ENCODE measurements around the gene SLC25A42.
A peak's percentile ranks its signal among the peaks of the same experiment; 100 is the strongest.

SLC25A42 gene

GRCh38 chr19:19076476-19076875 lies 12.7 kb downstream of the SLC25A42 start:
- DNase-seq (ENCODE audit: insufficient read length) (no peak), FAIRE-seq (no peak)
- TF ChIP-seq POLR2A (IDR thresholded peaks at IDR 0.05; ENCODE audit: low read depth, low read length) (no peak), TAF1 (IDR thresholded peaks at IDR 0.05; ENCODE audit: borderline replicate concordance, low read depth, low read length) (no peak), POLR2AphosphoS5 (IDR thresholded peaks at IDR 0.05; ENCODE audit: low read depth, low read length) (no peak)

DNA sequence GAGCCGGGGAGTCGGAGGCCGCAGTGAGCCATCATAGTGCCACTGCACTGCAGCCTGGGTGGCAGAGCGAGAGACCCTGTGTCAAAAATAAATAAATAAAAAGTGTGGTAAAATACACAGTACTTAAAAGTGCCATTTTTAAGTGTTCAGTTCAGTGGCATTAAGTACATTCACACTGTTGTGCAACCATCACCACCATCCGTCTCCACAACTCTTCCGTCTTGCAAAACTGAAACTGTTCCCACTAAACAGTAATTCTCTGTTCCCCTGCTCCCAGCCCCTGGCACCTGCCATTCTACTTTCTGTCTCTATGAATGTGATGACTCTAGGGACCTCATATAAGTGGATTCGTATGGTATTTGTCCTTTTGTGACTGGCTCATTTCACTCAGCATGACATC lies 13.3 kb downstream of the SLC25A42 start:
- DNase-seq (ENCODE audit: insufficient read length) = no peak
- FAIRE-seq = no peak

GRCh38 chr19:19078801-19079200 lies 15.0 kb downstream of the SLC25A42 start:
- DNase-seq (ENCODE audit: insufficient read length) (no peak), FAIRE-seq (no peak)
- TF ChIP-seq POLR2AphosphoS5 (IDR thresholded peaks at IDR 0.05; ENCODE audit: low read depth, low read length) (no peak), TAF1 (IDR thresholded peaks at IDR 0.05; ENCODE audit: borderline replicate concordance, low read depth, low read length) (no peak), POLR2A (IDR thresholded peaks at IDR 0.05; ENCODE audit: low read depth, low read length) (no peak)

More for the DNA sequence above, 13.3 kb downstream of the SLC25A42 start:
- TF ChIP-seq POLR2A (IDR thresholded peaks at IDR 0.05; ENCODE audit: low read depth, low read length) (no peak), TAF1 (IDR thresholded peaks at IDR 0.05; ENCODE audit: borderline replicate concordance, low read depth, low read length) (no peak), POLR2AphosphoS5 (IDR thresholded peaks at IDR 0.05; ENCODE audit: low read depth, low read length) (no peak)

DNA sequence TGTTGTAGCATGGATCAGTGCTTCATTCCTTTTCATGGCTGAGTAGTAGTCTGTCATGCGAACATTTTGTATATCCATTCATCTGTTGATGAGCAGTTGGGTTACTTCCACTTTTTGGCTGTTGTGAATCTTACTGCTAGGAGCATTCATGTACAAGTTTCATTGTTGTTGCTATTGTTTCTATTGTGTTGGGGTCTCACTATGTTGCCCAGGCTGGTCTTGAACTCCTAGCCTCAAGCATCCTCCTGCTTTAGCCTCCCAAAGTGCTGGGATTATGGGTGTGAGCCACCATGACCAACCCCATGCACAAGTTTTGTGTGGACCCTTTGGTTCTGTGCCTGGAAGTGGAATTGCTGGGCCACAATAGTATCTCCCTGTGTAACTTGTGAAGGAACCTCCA lies 15.8 kb downstream of the SLC25A42 start:
- TF ChIP-seq TAF1 (IDR thresholded peaks at IDR 0.05; ENCODE audit: borderline replicate concordance, low read depth, low read length) (no peak), POLR2AphosphoS5 (IDR thresholded peaks at IDR 0.05; ENCODE audit: low read depth, low read length) (no peak), POLR2A (IDR thresholded peaks at IDR 0.05; ENCODE audit: low read depth, low read length) (no peak)
- FAIRE-seq (no peak), DNase-seq (ENCODE audit: insufficient read length) (no peak)

GRCh38 chr19:19081642-19082151 lies 17.9 kb downstream of the SLC25A42 start:
- DNase-seq (ENCODE audit: insufficient read length) = no peak
- TF ChIP-seq TAF1 (IDR thresholded peaks at IDR 0.05; ENCODE audit: borderline replicate concordance, low read depth, low read length) = no peak
- no peak for TF ChIP-seq POLR2A (IDR thresholded peaks at IDR 0.05; ENCODE audit: low read depth, low read length)
- no peak for TF ChIP-seq POLR2AphosphoS5 (IDR thresholded peaks at IDR 0.05; ENCODE audit: low read depth, low read length)
- no peak for FAIRE-seq

- DNase-seq (ENCODE audit: insufficient read length) (no peak), FAIRE-seq (no peak)
- TF ChIP-seq POLR2A (IDR thresholded peaks at IDR 0.05; ENCODE audit: low read depth, low read length) (no peak), TAF1 (IDR thresholded peaks at IDR 0.05; ENCODE audit: borderline replicate concordance, low read depth, low read length) (no peak), POLR2AphosphoS5 (IDR thresholded peaks at IDR 0.05; ENCODE audit: low read depth, low read length) (no peak)
Measured at GRCh38 chr19:19083413-19084178, 19.8 kb downstream of the SLC25A42 start.

DNA sequence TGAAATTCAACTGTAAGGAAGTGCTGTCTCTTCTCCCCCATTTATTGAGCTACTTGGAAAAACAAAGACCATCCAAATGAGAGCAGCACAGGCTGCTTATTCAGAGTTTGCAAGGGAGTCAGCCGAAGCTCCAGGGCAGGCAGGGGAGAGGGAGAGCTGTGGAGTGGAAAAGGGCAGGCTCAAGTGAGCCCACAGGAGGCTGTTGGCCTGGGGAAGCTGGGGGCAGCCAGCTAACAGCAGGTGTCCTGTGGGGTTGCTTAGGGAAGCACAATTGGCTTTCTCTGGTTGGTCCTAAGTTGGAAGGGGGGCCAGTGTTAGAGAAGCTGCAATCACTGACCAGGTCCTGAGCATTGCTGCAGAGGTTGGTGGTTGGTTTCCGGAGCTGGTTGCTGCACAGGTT lies 23.9 kb downstream of the SLC25A42 start:
- no peak for FAIRE-seq
- no peak for TF ChIP-seq POLR2AphosphoS5 (IDR thresholded peaks at IDR 0.05; ENCODE audit: low read depth, low read length)
- no peak for TF ChIP-seq POLR2A (IDR thresholded peaks at IDR 0.05; ENCODE audit: low read depth, low read length)
- TF ChIP-seq TAF1 (IDR thresholded peaks at IDR 0.05; ENCODE audit: borderline replicate concordance, low read depth, low read length) = no peak
- DNase-seq (ENCODE audit: insufficient read length) = peak; percentile 10

DNA sequence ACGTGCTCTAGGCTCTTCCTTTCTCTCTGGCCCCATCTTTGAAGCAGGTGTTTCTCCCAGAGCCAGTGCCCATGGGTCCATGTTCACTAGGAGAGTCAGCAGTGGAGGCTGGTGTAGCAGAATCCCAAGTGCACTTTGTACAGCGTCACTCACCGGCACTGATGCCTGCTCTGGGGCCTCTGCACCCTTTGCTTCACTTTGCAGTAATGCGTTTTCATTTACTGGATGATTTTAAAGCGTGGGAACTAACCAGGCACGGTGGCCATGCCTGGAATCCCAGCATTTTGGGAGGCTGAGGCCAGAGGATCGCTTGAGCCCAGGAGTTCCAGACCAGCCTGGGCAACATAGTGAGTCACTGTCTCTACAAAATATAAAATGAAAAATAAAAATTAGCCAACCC lies 30.7 kb downstream of the SLC25A42 start:
- TF ChIP-seq POLR2AphosphoS5 (IDR thresholded peaks at IDR 0.05; ENCODE audit: low read depth, low read length) (no peak), TAF1 (IDR thresholded peaks at IDR 0.05; ENCODE audit: borderline replicate concordance, low read depth, low read length) (no peak), POLR2A (IDR thresholded peaks at IDR 0.05; ENCODE audit: low read depth, low read length) (no peak)
- DNase-seq (ENCODE audit: insufficient read length) (no peak), FAIRE-seq (no peak)

DNA sequence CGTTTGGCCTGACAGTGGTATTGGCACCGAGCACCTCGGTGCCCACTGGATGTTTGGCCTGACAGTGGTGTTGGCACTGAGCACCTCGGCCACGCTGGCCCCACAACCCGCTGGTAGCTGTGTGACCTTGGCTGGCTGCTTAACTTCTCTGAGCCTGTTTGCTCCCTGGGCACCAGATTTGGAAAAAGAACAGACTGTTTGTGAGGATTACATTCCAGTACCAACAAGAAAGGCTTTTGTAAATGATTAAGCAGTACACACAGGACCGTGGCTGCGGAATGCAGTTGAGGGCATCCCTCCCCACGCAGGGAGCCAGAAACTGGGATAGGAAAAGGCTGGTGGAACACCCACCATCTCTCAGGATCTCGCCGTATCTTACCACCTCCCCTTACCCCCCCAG lies 31.9 kb downstream of the SLC25A42 start:
- FAIRE-seq = no peak
- TF ChIP-seq TAF1 (IDR thresholded peaks at IDR 0.05; ENCODE audit: borderline replicate concordance, low read depth, low read length) (no peak), POLR2A (IDR thresholded peaks at IDR 0.05; ENCODE audit: low read depth, low read length) (no peak), POLR2AphosphoS5 (IDR thresholded peaks at IDR 0.05; ENCODE audit: low read depth, low read length) (no peak)
- DNase-seq (ENCODE audit: insufficient read length) = no peak

DNA sequence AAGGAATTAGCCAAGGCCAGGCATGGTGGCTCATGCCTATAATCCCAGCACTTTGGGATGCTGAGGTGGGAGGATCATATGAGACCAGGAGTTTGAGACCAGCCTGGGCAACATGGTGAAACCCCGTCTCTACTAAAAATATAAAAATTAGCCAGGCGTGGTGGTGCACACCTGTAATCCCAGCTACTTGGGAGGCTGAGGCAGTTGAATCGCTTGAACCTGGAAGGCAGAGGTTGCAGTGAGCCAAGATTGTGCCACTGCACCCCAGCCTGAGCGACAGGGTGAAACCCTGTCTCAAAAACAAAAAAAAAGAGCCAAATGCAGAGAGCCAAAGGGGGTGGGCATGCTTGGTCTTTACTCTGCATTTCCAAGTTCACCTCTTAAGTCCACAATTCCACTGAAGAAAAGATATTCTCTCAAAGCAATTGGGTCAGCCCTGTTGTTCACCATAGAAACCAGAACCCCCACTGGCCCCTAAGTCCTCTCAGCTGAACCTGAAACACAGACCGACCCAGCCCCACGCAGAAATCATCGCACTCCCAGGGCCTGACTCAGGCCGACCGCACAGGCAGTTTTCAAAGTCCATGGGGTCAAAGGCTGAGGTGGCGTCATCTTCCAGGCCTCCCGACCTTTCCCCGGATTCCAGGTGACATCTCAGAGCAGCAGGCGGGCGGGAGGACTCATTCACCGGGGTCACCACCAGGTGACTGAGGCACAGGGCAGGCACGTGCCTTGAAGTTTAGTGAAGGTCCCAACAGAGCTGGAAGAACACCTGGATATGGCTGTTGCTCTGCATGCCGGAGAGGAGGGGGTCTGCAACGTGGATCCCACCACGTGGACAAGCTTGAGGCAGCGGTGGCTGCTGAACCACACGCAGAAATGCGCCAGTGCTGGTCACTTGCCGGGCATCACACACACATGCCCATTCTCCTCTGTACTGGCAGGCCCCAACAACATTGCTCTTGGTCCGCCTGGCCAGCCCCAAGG lies 33.1 kb downstream of the SLC25A42 start:
- TF ChIP-seq POLR2A (IDR thresholded peaks at IDR 0.05; ENCODE audit: low read depth, low read length) (no peak), TAF1 (IDR thresholded peaks at IDR 0.05; ENCODE audit: borderline replicate concordance, low read depth, low read length) (no peak), POLR2AphosphoS5 (IDR thresholded peaks at IDR 0.05; ENCODE audit: low read depth, low read length) (no peak)
- no peak for FAIRE-seq

GRCh38 chr19:19098084-19098702 lies 34.4 kb downstream of the SLC25A42 start:
- no peak for FAIRE-seq
- no peak for DNase-seq (ENCODE audit: insufficient read length)
- TF ChIP-seq TAF1 (IDR thresholded peaks at IDR 0.05; ENCODE audit: borderline replicate concordance, low read depth, low read length) (no peak), POLR2AphosphoS5 (IDR thresholded peaks at IDR 0.05; ENCODE audit: low read depth, low read length) (no peak), POLR2A (IDR thresholded peaks at IDR 0.05; ENCODE audit: low read depth, low read length) (no peak)

More for the DNA sequence above, 33.1 kb downstream of the SLC25A42 start:
- DNase-seq (ENCODE audit: insufficient read length) = no peak

Data from GM12892 (cell line).